Measurements from ENCODE around the gene FXR2.

FXR2 gene

GRCh38 chr17:7557147-7557764 lies 57.4 kb downstream of the FXR2 start:
- TF ChIP-seq, protein P1, sequence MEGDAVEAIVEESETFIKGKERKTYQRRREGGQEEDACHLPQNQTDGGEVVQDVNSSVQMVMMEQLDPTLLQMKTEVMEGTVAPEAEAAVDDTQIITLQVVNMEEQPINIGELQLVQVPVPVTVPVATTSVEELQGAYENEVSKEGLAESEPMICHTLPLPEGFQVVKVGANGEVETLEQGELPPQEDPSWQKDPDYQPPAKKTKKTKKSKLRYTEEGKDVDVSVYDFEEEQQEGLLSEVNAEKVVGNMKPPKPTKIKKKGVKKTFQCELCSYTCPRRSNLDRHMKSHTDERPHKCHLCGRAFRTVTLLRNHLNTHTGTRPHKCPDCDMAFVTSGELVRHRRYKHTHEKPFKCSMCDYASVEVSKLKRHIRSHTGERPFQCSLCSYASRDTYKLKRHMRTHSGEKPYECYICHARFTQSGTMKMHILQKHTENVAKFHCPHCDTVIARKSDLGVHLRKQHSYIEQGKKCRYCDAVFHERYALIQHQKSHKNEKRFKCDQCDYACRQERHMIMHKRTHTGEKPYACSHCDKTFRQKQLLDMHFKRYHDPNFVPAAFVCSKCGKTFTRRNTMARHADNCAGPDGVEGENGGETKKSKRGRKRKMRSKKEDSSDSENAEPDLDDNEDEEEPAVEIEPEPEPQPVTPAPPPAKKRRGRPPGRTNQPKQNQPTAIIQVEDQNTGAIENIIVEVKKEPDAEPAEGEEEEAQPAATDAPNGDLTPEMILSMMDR (IDR thresholded peaks at IDR 0.05; ENCODE audit: low read depth, low read length, missing control alignments), result no peak
- in situ Hi-C loops (cut with HindIII; ENCODE audit: low sequenced_read_pairs), result no loop called here
- DNase-seq (ENCODE audit: low read depth), result no peak
- H3K4me3 ChIP-seq (ENCODE audit: low read depth, low read length), result no peak overlapping the region

- no peak for DNase-seq (ENCODE audit: low read depth)
- TF ChIP-seq, protein P1 (IDR thresholded peaks at IDR 0.05; ENCODE audit: low read depth, low read length, missing control alignments), result no peak
- in situ Hi-C loops (cut with HindIII; ENCODE audit: low sequenced_read_pairs), result no loop called here
- no peak overlapping the region for H3K4me3 ChIP-seq (ENCODE audit: low read depth, low read length)
These were observed 58.1 kb downstream of the FXR2 start for GRCh38 chr17:7556627-7557026.

- DNase-seq (ENCODE audit: low read depth), result no peak
- no peak overlapping the region for H3K4me3 ChIP-seq (ENCODE audit: low read depth, low read length)
- in situ Hi-C loops (cut with HindIII; ENCODE audit: low sequenced_read_pairs), result no loop called here
- TF ChIP-seq, protein P1 (IDR thresholded peaks at IDR 0.05; ENCODE audit: low read depth, low read length, missing control alignments), result no peak
These were observed 59.3 kb downstream of the FXR2 start for GRCh38 chr17:7555320-7555948.

- in situ Hi-C loops (cut with HindIII; ENCODE audit: low sequenced_read_pairs), result no loop called here
- no peak for DNase-seq (ENCODE audit: low read depth)
- no peak overlapping the region for H3K4me3 ChIP-seq (ENCODE audit: low read depth, low read length)
- TF ChIP-seq, protein P1 (IDR thresholded peaks at IDR 0.05; ENCODE audit: low read depth, low read length, missing control alignments), result no peak
These were observed 61.3 kb downstream of the FXR2 start for GRCh38 chr17:7553356-7553755.

- no peak for DNase-seq (ENCODE audit: low read depth)
- no peak overlapping the region for H3K4me3 ChIP-seq (ENCODE audit: low read depth, low read length)
- in situ Hi-C loops (cut with HindIII; ENCODE audit: low sequenced_read_pairs), result no loop called here
- TF ChIP-seq, protein P1 (IDR thresholded peaks at IDR 0.05; ENCODE audit: low read depth, low read length, missing control alignments), result no peak
These were observed 62.1 kb downstream of the FXR2 start for GRCh38 chr17:7552621-7553051.

DNA sequence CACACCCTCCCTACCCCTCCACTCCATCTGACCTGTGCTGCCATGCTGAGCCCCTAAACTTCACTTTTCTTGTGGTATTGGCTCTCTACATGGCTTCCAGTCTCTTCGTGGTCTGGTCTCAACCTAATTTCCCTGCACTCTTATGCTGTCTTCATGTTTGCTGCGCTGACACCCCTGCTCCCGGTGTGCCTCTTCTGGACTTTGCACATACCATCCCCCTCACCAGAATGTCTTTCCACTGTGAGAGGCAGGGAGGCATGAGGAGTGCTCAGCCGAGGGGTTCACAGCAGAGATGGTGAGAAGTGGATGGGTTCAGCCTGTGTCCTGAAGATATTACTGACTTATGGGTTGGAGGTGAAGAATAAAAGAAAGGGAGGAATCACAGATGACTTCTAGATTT lies 63.3 kb downstream of the FXR2 start:
- TF ChIP-seq, protein P1 (IDR thresholded peaks at IDR 0.05; ENCODE audit: low read depth, low read length, missing control alignments), result no peak
- no peak overlapping the region for H3K4me3 ChIP-seq (ENCODE audit: low read depth, low read length)
- DNase-seq (ENCODE audit: low read depth), result no peak
- in situ Hi-C loops (cut with HindIII; ENCODE audit: low sequenced_read_pairs), result no loop called here

All from astrocyte of the cerebellum (primary cell).